ENCODE results near the gene SCNN1A. TPM values are rescaled to one million over a fixed set of nuclear protein-coding genes. Genes with fewer than 3 reads are reported as not detected.

SCNN1A gene
- total and polyA plus RNA-seq, 8 donors: 2.3 to 212 (median 3.5) TPM

GRCh38 chr12:6322969-6323339 lies 52.4 kb downstream of the SCNN1A start:
- no peak for TF ChIP-seq CTCF (IDR thresholded peaks at IDR 0.05)
- Histone ChIP-seq H3K27ac (peak overlapping the region; percentile 82 to 85), H3K36me3 (peaks cover 0 to 28% of the 10 kb centered on the region in 2 donors), H3K4me1 (peaks cover 19 to 70% of the 10 kb centered on the region in 2 donors), H3K9me3 (no peaks in the 10 kb centered on the region), H3K27me3 (no peaks in the 10 kb centered on the region), H3K4me3 (no peak overlapping the region)
- intact Hi-C loops (cut with DNase I): loop anchor here in 1 of 2 donors (10.0 kb wide), 1 partner anchor 132 kb away; the partner anchor contains the start of gene TAPBPL
- DNase-seq: no peak
- no peak for ATAC-seq

GRCh38 chr12:6322352-6322751 lies 53.0 kb downstream of the SCNN1A start:
- H3K27ac ChIP-seq: peak overlapping the region; percentile 82 to 85
- no peak for TF ChIP-seq CTCF (IDR thresholded peaks at IDR 0.05)
- H3K36me3 ChIP-seq: peaks cover 0 to 22% of the 10 kb centered on the region in 2 donors
- H3K9me3 ChIP-seq: no peaks in the 10 kb centered on the region
- no peak for ATAC-seq
- DNase-seq: no peak
- H3K4me3 ChIP-seq: no peak overlapping the region
- no peaks in the 10 kb centered on the region for H3K27me3 ChIP-seq
- H3K4me1 ChIP-seq: peaks cover 19 to 64% of the 10 kb centered on the region in 2 donors
- intact Hi-C loops (cut with DNase I): loop anchor here in 1 of 2 donors (10.0 kb wide), 1 partner anchor 132 kb away; the partner anchor contains the start of gene TAPBPL

GRCh38 chr12:6321905-6322304 lies 53.5 kb downstream of the SCNN1A start:
- ATAC-seq: no peak
- peak overlapping the region in 1 of 2 donors; percentile 85 for H3K27ac ChIP-seq

DNA sequence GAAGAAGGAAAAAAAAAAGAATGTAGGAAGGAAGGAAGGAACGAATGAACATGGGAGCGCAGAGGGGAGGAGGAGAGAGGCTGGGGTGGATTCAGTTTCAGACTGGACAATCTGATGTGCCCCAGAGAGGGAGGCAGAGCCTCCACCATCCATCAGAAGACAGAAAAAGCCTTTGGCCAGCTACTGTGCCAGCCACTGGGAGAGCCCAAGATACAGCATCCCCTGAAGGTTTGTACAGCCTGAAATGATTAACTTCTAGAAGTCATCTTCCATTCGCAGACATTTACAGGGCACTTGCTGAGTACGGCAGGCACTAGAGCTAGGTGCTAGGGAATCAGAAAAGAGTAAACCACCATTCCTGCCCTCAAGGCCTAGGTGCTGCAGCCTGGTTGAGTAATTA lies 55.9 kb downstream of the SCNN1A start:
- H3K4me3 ChIP-seq: no peak overlapping the region
- no peaks in the 10 kb centered on the region for H3K27me3 ChIP-seq
- DNase-seq (no peak), ATAC-seq (no peak)
- no peak overlapping the region for H3K27ac ChIP-seq
- no peaks in the 10 kb centered on the region for H3K36me3 ChIP-seq
- intact Hi-C loops (cut with DNase I): no loop called here
- H3K9me3 ChIP-seq: no peaks in the 10 kb centered on the region
- TF ChIP-seq CTCF (IDR thresholded peaks at IDR 0.05): no peak
- H3K4me1 ChIP-seq: peaks cover 10 to 35% of the 10 kb centered on the region in 2 donors

More at GRCh38 chr12:6321905-6322304, 53.5 kb downstream of the SCNN1A start:
- H3K27me3 ChIP-seq: no peaks in the 10 kb centered on the region
- H3K36me3 ChIP-seq: peaks cover 0 to 18% of the 10 kb centered on the region in 2 donors
- H3K4me1 ChIP-seq: peaks cover 19 to 59% of the 10 kb centered on the region in 2 donors
- DNase-seq: no peak
- no peaks in the 10 kb centered on the region for H3K9me3 ChIP-seq
- intact Hi-C loops (cut with DNase I): loop anchor here in 1 of 2 donors (10.0 kb wide), 1 partner anchor 133 kb away; the partner anchor contains the start of gene TAPBPL
- no peak for TF ChIP-seq CTCF (IDR thresholded peaks at IDR 0.05)
- H3K4me3 ChIP-seq: no peak overlapping the region

DNA sequence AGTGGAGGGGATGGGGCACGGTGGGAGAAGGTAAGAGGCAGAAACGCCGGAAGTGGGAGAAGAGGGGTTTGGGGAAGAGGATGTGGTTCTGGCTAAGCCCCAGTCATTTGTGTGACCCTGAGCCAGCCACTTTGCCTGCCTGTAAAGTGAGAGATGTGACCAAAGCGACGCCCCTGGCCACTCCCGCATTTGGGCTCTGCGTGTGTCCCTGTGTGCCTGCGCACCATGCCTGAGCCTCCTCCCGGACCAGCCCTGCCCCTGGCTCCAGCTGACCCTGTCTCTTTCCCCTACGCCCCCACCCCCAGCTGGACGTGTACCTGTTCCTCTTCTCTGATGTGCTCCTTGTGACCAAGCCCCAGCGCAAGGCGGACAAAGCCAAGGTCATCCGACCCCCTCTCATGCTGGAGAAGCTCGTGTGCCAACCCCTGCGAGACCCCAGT lies 56.9 kb downstream of the SCNN1A start:
- TF ChIP-seq CTCF (IDR thresholded peaks at IDR 0.05): no peak
- no peak for ATAC-seq
- DNase-seq: no peak
- Histone ChIP-seq H3K9me3 (no peaks in the 10 kb centered on the region), H3K4me1 (peaks cover under 1 to 25% of the 10 kb centered on the region in 2 donors), H3K27ac (no peak overlapping the region), H3K36me3 (no peaks in the 10 kb centered on the region), H3K4me3 (no peak overlapping the region), H3K27me3 (no peaks in the 10 kb centered on the region)
- intact Hi-C loops (cut with DNase I): no loop called here
